ENCODE measurements around the gene CDHR5.

CDHR5 gene

DNA sequence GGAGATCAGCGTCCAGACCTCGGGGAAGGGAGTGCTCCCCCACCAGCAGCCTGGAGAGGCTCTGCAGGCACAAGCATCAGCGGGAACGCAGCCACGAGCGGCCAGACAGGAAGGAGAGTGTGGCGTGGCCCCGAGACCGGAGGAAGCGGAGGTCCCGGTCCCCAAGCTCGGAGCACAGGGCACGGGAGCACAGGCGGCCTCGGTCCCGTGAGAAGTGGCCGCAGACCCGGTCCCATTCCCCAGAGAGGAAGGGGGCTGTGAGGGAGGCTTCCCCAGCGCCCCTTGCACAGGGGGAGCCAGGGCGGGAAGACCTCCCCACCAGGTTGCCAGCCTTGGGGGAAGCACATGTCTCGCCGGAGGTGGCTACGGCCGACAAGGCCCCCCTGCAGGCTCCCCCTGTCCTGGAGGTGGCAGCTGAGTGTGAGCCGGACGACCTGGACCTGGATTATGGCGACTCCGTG lies 15.9 kb downstream of the CDHR5 start:
- DNase-seq, result no peak

GRCh38 chr11:607971-608659 lies 16.6 kb downstream of the CDHR5 start:
- DNase-seq, result no peak

- no peak for DNase-seq
These were observed 17.6 kb downstream of the CDHR5 start for GRCh38 chr11:607020-607780.

GRCh38 chr11:606245-606644 lies 18.5 kb downstream of the CDHR5 start:
- DNase-seq, result no peak

DNA sequence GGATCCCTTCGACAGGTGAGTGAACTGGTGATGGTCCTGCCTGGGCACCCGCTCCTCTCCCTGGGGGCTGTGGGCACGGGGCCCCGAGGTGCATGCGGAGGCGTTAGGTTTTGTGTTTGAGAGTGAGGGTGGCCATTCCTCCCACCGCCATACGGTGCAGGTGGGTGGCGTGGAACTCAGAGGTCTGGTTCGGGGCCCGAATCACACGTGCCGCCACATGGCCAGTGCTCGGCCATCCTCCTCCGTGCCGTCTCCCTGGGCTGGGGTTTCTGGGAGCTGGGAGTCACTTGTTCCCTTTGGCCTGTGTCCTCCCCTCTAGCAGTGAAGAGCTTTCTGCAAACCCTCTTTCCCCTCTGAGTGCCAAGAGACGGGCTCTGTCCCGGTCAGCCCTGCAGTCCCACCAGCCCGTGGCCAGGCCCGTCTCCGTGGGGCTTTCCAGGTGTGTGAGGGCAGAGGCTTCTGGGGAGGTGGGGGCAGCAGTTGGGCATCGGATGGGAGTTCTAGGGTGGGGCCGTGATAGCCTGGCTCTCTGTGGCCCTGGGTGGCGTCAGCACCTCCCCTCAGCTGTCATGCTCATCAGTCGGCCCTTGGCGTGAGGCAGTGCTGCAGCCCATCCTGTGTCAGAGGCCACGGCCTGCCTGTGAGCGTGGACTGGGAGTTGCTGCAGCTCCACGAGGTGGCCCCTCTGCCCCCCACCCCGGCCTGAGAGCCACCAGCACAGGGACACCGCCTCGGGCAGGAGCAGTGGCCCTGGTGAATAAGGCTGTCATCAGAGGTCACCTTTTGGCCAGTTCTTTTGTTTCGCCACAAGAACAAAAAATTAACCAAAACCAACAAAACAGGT lies 19.2 kb downstream of the CDHR5 start:
- no peak for DNase-seq

DNA sequence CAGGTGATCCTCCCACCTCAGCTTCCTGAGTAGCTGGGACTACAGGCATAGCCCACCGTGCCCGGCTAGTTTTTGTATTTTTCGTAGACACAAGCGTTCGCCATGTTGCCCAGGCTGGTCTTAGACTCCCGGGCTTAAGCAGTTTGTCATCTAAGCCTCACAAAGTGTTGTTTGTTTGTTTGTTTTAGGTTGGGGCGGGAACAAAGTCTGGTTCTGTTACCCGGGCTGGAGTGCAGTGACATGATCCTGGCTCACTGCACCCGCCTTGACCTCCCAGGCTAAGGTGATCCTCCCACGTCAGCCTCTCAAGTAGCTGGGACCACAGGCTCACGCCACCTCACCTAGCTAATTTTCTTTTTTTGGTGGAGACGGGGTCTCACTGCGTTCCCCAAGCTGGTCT lies 21.6 kb downstream of the CDHR5 start:
- no peak for DNase-seq

DNA sequence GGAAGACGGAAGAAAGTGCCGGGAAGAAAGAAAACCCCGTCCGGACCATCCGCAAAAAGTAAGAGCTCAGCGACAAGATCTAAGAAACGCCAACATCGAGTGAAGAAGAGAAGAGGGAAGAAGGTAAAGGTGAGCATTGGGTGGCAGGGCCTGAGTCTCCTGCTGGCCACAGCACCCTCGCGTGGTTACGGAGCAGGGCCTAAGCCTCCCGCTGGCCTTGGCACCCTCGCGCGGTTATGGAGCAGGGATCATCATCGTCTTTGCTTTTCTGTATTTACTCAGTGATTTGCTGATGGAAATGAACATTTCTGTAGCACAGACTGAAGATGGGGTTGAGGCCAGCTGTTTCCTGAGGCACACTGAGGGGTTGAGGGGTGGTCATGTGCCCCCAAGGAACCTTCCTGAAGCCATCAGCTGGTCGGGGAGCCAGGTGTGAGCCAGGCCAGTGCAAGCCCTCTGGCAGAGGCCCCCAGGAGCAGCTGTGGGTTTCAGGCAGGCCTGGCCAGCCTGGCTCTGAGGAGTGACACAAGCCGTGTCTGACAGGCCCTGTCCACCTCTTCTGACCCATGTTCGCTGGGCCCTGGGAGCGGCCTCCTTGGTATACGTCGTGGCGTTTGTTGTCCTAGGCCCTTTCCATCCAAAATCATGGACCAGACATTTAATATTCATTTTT lies 23.0 kb downstream of the CDHR5 start:
- DNase-seq, result no peak

DNA sequence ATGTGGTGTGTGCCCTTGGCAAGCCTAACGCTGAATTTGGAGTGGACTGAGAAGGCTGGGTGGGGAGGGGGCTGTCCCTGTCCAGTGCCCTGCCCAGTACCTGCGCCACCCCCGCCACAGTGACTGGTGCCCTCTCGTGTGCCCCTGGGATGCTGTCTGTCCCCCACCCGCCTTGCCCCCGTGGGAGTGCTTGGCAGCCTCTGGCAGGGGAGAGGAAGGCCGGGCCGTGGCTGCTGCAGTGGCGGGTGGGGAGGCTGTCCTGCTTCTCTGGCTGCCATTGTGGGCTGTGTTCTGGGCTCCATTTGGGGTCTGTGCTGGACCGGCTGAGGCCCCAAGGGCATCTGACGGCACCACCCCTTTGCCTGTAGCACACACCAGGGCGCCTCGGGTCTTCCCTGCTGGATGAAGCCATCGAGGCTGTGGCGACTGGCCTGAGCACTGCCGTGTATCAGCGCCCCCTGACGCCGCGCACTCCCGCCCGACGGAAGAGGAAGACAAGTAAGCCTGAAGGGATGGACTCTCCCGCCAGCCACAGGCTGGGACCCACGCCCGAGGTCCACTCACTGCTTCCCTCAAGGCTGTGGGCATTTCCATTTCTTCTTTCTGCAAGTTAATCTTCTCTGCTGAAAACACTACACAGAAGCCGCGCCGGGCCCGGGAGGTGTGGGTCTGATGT lies 26.6 kb downstream of the CDHR5 start:
- DNase-seq, result no peak

GRCh38 chr11:597166-597725 lies 27.5 kb downstream of the CDHR5 start:
- DNase-seq, result no peak

GRCh38 chr11:596374-596773 lies 28.4 kb downstream of the CDHR5 start:
- DNase-seq, result no peak

DNA sequence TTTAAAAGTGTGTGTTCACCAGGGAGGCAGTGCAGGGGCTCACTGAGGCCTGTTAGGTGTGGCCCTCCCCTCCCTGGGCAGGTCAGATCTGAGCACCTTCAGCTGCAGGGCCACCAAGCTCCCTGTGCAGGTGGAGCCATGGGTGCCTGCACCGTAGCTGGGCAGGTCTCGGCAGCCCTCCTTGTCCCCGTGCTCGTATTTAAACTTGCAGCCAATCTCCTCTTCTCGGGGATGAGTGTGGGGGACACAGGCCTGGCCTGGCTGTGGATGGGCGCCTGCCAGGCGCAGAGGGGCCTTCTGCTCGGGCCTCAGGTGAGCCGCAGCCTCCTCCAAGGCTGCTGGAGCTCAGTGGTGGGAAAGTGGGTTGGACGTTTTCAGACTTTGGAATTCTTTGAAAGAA lies 29.4 kb downstream of the CDHR5 start:
- no peak for DNase-seq

- no peak for DNase-seq
These were observed 31.4 kb downstream of the CDHR5 start for GRCh38 chr11:593347-593746.

DNA sequence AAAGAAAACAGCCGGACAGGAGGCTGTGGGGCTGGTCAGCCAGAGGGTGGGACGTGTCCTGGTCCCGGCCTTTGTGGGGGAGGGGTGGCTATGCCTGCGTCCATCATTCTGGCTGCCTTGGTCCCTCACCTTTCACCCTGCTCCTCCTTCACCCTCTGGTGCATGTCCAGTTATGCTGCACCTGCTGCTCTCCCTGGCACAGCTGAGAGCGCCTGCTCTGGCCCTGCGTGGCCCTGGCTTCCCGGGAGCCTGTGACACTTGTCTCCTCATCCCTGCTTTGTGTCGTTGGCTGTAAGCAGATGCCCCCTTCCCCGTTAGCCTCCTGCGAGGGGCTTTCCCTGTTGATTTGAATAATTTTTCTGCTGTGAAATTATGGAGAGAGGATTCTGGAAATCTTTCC lies 31.8 kb downstream of the CDHR5 start:
- DNase-seq, result no peak

GRCh38 chr11:592501-592900 lies 32.3 kb downstream of the CDHR5 start:
- no peak for DNase-seq

- no peak for DNase-seq
These were observed 33.8 kb downstream of the CDHR5 start for GRCh38 chr11:590997-591396.

DNA sequence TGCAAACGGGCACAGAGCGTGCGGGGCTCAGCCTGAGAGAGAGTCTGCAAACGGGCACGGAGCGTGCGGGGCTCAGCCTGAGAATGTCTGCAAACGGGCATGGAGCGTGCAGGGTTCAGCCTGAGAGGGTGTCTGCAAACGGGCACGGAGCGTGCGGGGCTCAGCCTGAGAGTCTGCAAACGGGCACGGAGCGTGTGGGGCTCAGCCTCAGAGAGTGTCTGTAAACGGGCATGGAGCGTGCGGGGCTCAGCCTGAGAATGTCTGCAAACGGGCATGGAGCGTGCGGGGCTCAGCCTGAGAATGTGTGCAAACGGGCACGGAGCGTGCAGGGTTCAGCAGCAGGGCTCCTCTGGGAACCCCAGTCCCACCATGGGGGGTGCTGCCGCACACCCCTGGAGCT lies 35.0 kb downstream of the CDHR5 start:
- DNase-seq, result no peak

DNA sequence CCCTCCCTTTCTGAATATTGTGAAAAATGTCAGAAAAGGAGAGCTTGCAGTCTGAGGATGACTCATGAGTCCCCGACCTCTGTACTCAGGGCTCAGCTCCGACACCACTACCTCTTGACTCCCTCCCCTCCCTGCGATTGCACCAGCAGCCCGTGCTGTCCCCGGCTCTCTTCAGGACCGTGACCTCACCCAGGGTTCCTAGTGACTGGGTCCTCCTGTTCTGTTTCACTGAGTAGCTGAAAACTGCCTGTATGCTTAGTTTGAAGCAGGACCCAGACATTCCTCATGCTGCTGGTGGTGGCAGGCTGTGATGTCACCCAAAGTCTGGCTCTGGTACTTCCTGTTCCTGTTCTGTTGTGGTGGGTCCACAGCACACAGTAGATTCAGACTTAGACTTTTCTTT lies 36.8 kb downstream of the CDHR5 start:
- no peak for DNase-seq

GRCh38 chr11:587546-587945 lies 37.2 kb downstream of the CDHR5 start:
- DNase-seq, result no peak

GRCh38 chr11:586376-587316 lies 38.1 kb downstream of the CDHR5 start:
- DNase-seq, result no peak

GRCh38 chr11:584287-584686 lies 40.5 kb downstream of the CDHR5 start:
- no peak for DNase-seq

DNA sequence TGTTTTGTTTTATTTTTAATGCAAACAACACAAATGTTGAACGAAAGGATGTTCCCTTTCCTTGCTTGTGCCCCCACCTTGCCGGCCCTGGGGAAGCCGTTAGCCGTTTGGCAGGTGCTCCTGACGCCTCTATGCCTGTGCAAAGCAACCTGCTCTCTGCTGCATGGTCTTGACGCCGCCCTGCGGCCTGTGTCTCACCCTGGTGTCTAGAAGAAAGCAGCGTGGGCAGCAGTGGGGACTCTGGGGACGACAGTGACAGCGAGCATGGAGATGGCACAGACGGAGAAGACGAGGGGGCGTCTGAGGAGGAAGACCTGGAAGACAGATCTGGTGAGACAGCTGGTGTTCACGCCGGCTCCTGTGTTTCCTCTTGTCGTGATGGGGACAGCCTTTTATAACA lies 43.0 kb downstream of the CDHR5 start:
- no peak for DNase-seq

Measured in NCI-H2107 (cell line).